ENCODE data around the gene ZNF282.

Gene ZNF282

GRCh38 chr7:149205690-149206381 lies 10.5 kb downstream of the ZNF282 start:
- Mint-ChIP-seq H3K36me3 (ENCODE audit: low read depth) (peaks cover 71% of the 10 kb centered on the region), H3K4me3 (no peak overlapping the region), H3K27me3 (no peaks in the 10 kb centered on the region), H3K4me1 (peaks cover 29% of the 10 kb centered on the region), H3K9me3 (no peaks in the 10 kb centered on the region), H3K27ac (no peak overlapping the region)
- DNase-seq = no peak
- no peak for ATAC-seq

- Mint-ChIP-seq H3K4me1 (peaks cover 28% of the 10 kb centered on the region), H3K36me3 (ENCODE audit: low read depth) (peaks cover 71% of the 10 kb centered on the region), H3K4me3 (no peak overlapping the region), H3K27ac (no peak overlapping the region), H3K27me3 (no peaks in the 10 kb centered on the region), H3K9me3 (no peaks in the 10 kb centered on the region)
- no peak for ATAC-seq
- DNase-seq = no peak
Measured at GRCh38 chr7:149207324-149208035, 12.1 kb downstream of the ZNF282 start.

- H3K4me3 Mint-ChIP-seq = peak overlapping the region; percentile 19
- peak; percentile 83 for DNase-seq
- ATAC-seq = peak; percentile 90
- H3K27ac Mint-ChIP-seq = peak overlapping the region; percentile 90
- H3K27me3 Mint-ChIP-seq = no peaks in the 10 kb centered on the region
- peaks cover 22% of the 10 kb centered on the region for H3K4me1 Mint-ChIP-seq
- H3K9me3 Mint-ChIP-seq = no peaks in the 10 kb centered on the region
- peaks cover 65% of the 10 kb centered on the region for H3K36me3 Mint-ChIP-seq (ENCODE audit: low read depth)
Measured at GRCh38 chr7:149209518-149210269, 14.3 kb downstream of the ZNF282 start.

GRCh38 chr7:149210551-149210950 lies 15.2 kb downstream of the ZNF282 start:
- H3K4me3 Mint-ChIP-seq = no peak overlapping the region
- DNase-seq = no peak
- H3K27me3 Mint-ChIP-seq = no peaks in the 10 kb centered on the region
- no peaks in the 10 kb centered on the region for H3K9me3 Mint-ChIP-seq
- no peak for ATAC-seq
- peaks cover 22% of the 10 kb centered on the region for H3K4me1 Mint-ChIP-seq
- H3K36me3 Mint-ChIP-seq (ENCODE audit: low read depth) = peaks cover 66% of the 10 kb centered on the region
- H3K27ac Mint-ChIP-seq = peak overlapping the region; percentile 90

- Mint-ChIP-seq H3K9me3 (no peaks in the 10 kb centered on the region), H3K4me1 (peaks cover 17% of the 10 kb centered on the region), H3K27ac (no peak overlapping the region), H3K27me3 (no peaks in the 10 kb centered on the region), H3K4me3 (no peak overlapping the region), H3K36me3 (ENCODE audit: low read depth) (peaks cover 65% of the 10 kb centered on the region)
- ATAC-seq = no peak
- no peak for DNase-seq
Measured at GRCh38 chr7:149214020-149214720, 18.8 kb downstream of the ZNF282 start.

GRCh38 chr7:149216402-149216801 lies 21.1 kb downstream of the ZNF282 start:
- H3K27me3 Mint-ChIP-seq = no peaks in the 10 kb centered on the region
- H3K4me3 Mint-ChIP-seq = no peak overlapping the region
- no peak overlapping the region for H3K27ac Mint-ChIP-seq
- ATAC-seq (no peak), DNase-seq (no peak)
- no peaks in the 10 kb centered on the region for H3K9me3 Mint-ChIP-seq
- peaks cover 62% of the 10 kb centered on the region for H3K36me3 Mint-ChIP-seq (ENCODE audit: low read depth)
- H3K4me1 Mint-ChIP-seq = no peaks in the 10 kb centered on the region

- no peak for ATAC-seq
- no peaks in the 10 kb centered on the region for H3K4me1 Mint-ChIP-seq
- H3K4me3 Mint-ChIP-seq = no peak overlapping the region
- H3K27ac Mint-ChIP-seq = no peak overlapping the region
- H3K36me3 Mint-ChIP-seq (ENCODE audit: low read depth) = peaks cover 62% of the 10 kb centered on the region
- H3K9me3 Mint-ChIP-seq = no peaks in the 10 kb centered on the region
- DNase-seq = no peak
- H3K27me3 Mint-ChIP-seq = no peaks in the 10 kb centered on the region
Measured at GRCh38 chr7:149217570-149217969, 22.2 kb downstream of the ZNF282 start.

GRCh38 chr7:149218469-149219420 lies 23.4 kb downstream of the ZNF282 start:
- Mint-ChIP-seq H3K4me1 (no peaks in the 10 kb centered on the region), H3K36me3 (ENCODE audit: low read depth) (peaks cover 62% of the 10 kb centered on the region), H3K4me3 (no peak overlapping the region), H3K9me3 (no peaks in the 10 kb centered on the region), H3K27me3 (no peaks in the 10 kb centered on the region), H3K27ac (peak overlapping the region; percentile 50)
- ATAC-seq (no peak), DNase-seq (no peak)

GRCh38 chr7:149220534-149220933 lies 25.2 kb downstream of the ZNF282 start:
- Mint-ChIP-seq H3K4me1 (no peaks in the 10 kb centered on the region), H3K4me3 (no peak overlapping the region), H3K36me3 (ENCODE audit: low read depth) (peaks cover 57% of the 10 kb centered on the region), H3K27me3 (no peaks in the 10 kb centered on the region), H3K27ac (no peak overlapping the region), H3K9me3 (no peaks in the 10 kb centered on the region)
- no peak for DNase-seq
- no peak for ATAC-seq

- no peaks in the 10 kb centered on the region for H3K4me1 Mint-ChIP-seq
- ATAC-seq (no peak), DNase-seq (no peak)
- no peaks in the 10 kb centered on the region for H3K9me3 Mint-ChIP-seq
- H3K4me3 Mint-ChIP-seq = no peak overlapping the region
- peaks cover 46% of the 10 kb centered on the region for H3K36me3 Mint-ChIP-seq (ENCODE audit: low read depth)
- H3K27ac Mint-ChIP-seq = no peak overlapping the region
- H3K27me3 Mint-ChIP-seq = no peaks in the 10 kb centered on the region
Measured at GRCh38 chr7:149223176-149223575, 27.8 kb downstream of the ZNF282 start.

GRCh38 chr7:149223761-149224160 lies 28.4 kb downstream of the ZNF282 start:
- DNase-seq (no peak), ATAC-seq (no peak)
- H3K36me3 Mint-ChIP-seq (ENCODE audit: low read depth) = peaks cover 42% of the 10 kb centered on the region
- H3K9me3 Mint-ChIP-seq = no peaks in the 10 kb centered on the region
- H3K27me3 Mint-ChIP-seq = no peaks in the 10 kb centered on the region
- no peak overlapping the region for H3K27ac Mint-ChIP-seq
- no peaks in the 10 kb centered on the region for H3K4me1 Mint-ChIP-seq
- H3K4me3 Mint-ChIP-seq = no peak overlapping the region

GRCh38 chr7:149224352-149224751 lies 29.0 kb downstream of the ZNF282 start:
- DNase-seq (no peak), ATAC-seq (no peak)
- Mint-ChIP-seq H3K27ac (no peak overlapping the region), H3K36me3 (ENCODE audit: low read depth) (peaks cover 38% of the 10 kb centered on the region), H3K4me3 (no peak overlapping the region), H3K27me3 (no peaks in the 10 kb centered on the region), H3K9me3 (no peaks in the 10 kb centered on the region), H3K4me1 (no peaks in the 10 kb centered on the region)

- Mint-ChIP-seq H3K36me3 (ENCODE audit: low read depth) (peaks cover 32% of the 10 kb centered on the region), H3K9me3 (no peaks in the 10 kb centered on the region), H3K4me3 (no peak overlapping the region), H3K27ac (no peak overlapping the region), H3K27me3 (no peaks in the 10 kb centered on the region), H3K4me1 (no peaks in the 10 kb centered on the region)
- no peak for ATAC-seq
- DNase-seq = no peak
Measured at GRCh38 chr7:149225106-149225505, 29.8 kb downstream of the ZNF282 start.
